HG02642 (cell line): ENCODE data around the gene TRMT61B.

Source experiments
- ATAC-seq: cut with Tn5 transposase; IDR thresholded peaks from one replicate; pipeline ENCODE4 v1.9.1; 2021; ENCODE audit warnings: mild to moderate bottlenecking; ENCODE audit not compliant: unreplicated experiment, poor library complexity

TRMT61B gene

DNA sequence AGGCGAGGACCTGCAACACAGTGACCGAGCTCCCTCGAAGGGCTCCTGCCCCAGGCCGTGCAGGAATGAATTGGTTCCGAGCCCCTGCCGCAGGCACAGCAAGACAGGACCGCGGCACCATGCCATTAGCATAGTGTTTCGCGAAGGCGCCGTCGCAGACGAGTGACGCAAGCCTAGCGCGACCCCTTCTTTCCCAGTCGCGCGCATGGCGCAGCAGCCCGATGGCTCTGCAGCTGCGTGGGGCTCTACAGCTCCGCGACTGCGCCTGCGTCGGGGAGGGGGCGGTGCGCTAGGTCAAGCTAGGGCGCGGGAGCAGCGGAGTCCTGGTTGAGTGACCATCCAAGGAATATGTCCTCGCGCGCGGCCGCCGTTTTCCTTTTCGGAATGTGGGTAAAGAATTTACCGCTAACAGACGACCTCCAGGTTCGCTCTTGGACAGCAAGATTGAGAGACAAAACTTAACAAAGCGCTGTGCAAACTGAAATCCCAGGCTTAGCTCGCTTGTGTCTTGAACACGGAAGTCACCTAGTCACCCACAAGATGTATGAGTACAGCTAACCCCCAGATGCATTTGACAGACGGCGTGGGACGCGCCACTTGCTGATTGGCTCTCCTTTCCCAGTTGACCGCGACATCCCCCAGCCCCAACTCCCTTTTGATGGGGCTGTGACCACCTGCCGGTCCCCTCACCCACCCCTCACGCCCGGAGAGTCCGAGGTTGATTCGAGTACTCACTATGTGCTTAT is at the start of gene TRMT61B:
TSS of gene TRMT61B (minus strand) at position 164 of the 746 bp plus-strand sequence. CDS start at position 132, 32 bp downstream.
- peak; percentile 96 for ATAC-seq

DNA sequence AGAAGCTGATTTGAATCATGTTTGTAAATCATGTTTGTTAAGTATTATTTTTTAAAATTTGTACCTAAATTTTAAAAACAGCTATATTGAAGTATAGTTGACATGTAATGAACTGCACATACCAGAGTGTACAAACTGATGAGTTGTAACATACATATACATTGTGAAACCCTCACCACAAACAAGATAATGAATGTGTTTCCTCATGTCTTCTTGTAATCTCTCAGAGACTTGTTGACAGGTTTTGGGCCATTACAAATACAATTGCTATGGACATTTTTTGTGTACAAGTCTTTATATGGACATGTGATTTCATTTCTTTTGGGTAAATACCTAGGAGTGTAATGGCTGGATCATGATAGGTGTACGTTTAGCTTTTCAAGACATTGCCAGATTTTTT is 45.8 kb upstream of the TRMT61B start:
- ATAC-seq = no peak

DNA sequence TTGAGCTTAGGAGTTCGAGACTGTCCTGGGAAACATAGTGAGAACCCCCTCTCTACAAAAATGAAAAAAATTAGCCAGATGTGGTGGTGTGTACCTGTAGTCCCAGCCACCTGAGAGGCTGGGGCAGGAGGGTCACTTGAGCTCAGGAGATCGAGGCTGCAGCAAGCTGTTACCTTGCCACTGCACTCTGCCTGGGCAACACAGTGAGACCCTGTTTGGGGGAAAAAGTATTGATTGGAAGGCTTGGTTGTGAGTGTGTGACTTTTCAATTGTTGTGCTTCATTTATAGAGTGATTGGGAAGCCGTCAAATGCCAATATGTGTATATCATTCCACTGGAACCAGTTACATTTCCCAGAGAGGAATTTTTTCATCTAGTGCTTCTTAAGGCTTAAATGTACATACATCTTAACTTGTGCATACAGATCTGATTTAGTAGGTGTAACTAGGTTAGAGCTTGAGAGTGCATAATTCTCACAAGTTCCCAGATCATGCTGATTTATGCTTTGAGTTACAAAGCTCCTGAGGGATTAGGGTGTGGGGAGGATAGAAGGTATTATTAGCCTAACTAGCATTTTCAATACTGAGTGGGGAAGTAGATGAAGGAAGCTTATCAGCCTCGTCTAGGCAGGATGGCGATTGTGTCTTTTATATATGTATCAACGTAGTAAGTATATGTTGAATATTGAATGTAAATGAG is 39.7 kb upstream of the TRMT61B start:
- no peak for ATAC-seq

DNA sequence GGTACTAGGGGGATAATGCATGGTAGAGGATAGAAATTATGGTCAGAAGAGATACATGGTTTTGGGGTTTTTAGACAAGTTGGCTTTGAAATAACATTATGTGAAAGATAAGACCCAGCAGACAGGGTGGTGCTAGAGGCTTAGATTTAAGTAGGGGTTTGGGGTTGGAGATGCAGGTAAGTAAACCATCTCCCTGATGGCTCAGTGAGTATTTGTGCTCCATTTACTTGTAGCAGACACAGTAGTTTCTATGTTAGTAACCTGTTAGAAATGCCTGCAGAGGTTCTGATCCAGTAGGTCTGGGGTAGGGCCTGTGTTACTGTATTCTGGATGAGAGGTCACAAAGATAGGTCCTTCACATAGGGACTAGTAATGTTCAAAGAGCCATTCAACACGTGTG is 38.1 kb upstream of the TRMT61B start:
- no peak for ATAC-seq

DNA sequence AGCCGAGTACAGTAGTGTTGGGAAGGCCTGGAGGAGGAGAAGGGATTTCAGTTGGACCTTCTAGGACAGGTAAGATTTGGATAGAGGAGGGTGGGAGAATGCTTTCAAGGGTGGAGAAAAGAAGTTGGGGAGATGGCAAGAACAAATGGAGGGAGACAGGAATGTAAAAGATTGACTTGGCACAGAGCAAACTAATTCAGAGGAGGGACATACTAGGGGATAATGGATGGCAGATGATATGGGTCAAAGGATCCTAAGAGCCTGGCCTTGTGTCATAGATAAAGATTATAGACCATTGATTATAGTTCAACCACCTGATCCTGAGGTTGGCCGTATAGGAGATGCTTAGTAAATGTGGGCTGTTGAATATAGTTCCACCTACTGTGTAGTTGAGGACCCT is 36.7 kb upstream of the TRMT61B start:
- no peak for ATAC-seq

DNA sequence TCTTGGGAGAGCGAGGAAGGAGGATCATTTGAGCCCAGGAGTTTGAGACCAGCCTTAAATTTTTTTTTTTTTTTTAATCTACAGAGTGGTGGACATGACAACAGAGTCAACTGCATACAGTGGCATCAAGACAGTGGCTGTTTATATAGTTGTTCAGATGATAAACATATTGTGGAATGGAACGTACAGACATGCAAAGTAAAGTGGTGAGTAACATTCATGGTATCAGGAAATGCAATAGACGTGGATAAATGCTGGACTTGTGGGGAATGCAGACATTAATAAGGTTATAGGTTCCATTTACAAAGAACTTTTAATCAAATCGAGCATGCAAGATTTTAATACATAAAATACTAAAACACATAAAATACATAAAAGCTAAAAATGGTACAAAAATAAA is 36.3 kb upstream of the TRMT61B start:
- no peak for ATAC-seq

DNA sequence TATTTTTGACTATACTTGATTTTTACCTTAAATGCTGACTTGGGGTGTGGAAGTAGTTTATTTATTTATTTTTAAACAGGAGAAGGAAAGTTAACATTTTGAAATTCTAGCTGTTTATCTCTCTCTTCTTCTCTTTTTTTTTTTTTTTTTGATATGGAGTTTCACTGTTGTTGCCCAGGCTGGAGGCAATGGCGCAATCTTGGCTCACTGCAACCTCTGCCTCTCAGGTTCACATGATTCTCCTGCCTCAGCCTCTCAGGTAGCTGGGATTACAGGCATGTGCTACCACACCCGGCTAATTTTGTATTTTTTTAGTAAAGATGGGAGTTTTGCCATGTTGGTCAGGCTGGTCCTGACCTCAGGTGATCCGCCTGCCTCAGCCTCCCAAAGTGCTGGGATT is 35.4 kb upstream of the TRMT61B start:
- no peak for ATAC-seq

DNA sequence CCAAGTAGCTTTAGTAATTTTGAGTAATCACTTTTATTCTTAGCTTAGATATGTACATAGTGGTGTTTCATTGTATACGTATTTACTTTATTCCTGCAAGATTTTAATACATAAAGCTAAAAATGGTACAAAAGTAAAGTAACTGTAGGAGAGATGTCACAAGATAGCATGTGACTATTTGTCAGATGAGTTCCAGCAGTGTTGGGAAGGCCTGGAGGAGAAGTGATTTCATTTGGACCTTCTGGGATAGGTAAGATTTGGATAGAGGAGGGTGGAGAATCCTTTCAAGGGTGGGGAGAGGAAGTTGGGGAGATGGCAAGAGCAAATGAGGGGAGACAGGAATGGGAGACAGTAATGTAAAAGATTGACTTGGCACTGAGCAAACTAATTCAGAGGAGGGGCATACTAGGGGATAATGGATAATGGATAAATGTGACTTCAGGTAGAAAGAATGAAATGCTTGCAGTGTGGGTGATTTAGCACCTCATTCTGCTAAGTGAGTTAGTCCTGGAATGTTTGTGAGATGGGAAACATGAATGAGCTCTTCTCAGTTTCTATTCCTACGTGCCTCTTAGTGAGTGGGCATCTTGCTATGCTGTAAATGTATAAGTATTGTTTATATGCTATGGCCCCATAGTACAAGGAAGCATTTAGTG is 34.8 kb upstream of the TRMT61B start:
- no peak for ATAC-seq

DNA sequence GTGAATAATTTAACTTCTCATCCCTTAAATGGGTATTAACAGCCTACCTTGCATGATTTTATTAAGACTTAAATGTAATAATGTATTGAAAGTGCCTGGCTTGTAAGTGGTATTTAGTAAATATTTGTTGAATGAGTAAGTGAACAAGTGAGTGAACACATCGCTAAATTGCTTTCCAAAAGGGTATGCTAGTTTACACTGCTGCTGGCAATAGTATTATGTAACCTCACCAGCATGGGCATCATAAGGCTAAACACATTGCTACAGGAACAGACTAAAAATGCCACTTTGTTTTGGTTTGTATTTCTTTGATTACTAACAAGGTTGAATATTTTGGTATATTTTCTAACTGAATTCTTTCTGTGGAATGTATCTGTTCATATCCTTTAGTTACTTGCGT is 34.2 kb upstream of the TRMT61B start:
- no peak for ATAC-seq

DNA sequence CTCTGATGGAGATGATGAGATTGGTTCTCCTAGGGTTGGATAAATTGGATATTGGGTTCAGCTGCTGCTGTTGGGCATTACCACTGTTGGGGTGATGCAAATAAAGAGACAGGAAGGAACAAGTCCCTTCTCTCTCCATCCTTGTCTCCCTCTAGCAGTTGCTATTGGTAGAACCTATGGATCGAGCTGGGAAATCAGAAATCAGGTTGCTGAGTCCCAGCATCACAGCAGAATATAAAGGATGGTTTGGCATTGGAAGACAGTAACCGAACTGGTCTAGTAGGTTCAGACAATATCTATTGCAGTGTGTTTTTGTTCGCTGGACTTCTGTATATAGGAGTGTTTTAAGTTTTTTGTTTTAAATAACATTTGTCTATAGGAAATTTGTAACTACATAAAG is 32.5 kb upstream of the TRMT61B start:
- no peak for ATAC-seq

DNA sequence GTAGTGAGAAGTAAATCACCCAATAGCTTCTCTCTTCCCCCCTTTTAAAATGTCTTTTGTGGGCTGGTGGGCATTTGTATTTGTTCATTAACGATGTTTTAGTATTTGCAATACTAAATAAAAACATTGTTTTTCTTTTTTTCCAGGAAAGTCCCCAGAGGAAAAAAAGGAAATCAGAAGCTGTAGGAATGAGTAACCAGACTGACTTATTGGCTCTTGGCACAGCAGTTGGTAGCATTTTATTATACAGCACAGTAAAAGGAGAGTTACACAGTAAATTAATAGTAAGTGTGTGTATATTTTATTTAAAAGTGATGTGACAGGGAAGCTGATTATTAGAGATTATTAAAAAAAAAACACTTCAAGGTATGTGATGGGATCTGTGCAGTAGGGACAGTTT is 31.7 kb upstream of the TRMT61B start:
- ATAC-seq = no peak

DNA sequence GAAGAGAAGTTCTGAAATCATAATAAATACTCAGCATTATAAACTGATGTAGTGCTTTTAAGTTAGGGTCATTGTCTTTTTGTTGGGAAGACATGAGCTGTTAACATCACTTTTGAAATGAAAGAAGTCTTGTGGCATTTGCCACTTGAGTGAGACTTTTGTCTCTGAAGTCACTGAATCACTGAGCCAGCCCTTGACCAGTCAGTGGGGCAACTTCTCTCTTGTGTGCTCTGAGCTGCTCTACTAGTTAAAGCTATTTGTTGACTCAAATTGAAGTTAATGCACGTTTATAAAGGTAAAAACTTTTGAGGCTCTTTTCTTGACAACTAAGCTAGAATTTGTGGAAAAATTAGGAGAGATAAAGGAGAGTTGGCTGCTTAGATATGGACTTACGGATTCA is 31.1 kb upstream of the TRMT61B start:
- no peak for ATAC-seq

DNA sequence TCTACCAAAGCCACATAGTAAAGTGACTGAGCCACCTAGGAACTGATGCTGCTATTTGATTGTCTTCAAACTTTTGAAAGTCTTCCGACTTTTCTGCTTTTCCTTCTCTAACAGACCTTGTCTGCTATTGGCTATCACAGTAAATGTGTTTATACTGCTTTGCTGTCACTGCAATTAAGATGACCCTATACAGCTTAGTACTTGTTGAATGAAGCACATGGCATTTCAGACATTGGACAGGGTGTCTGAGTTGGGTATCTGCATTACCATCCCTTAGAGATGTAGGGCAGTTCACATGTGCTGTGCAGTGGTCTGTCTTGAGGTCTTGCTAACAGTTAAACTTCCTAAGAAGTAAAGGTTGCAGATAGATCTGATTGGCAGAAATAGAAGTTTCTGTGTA is 27.9 kb upstream of the TRMT61B start:
- ATAC-seq = no peak

DNA sequence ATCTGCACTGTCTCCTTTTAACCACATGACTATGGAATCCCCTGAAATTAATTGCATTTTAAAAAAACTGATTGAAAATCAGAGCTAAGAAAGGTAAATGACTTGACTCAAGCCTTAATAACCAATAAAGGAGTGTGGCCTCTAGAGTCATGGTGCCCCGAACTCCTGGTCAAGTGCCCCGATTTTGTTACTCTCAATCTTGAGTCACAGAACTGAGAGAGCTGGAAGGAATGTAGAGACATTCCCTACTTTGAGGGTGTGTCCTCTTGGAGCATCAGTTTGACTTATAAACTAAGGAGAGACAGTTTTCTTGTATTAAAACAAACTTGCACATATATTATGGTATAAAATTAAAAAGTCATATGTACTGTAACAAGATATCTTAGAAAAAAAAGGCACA is 26.8 kb upstream of the TRMT61B start:
- ATAC-seq = no peak

DNA sequence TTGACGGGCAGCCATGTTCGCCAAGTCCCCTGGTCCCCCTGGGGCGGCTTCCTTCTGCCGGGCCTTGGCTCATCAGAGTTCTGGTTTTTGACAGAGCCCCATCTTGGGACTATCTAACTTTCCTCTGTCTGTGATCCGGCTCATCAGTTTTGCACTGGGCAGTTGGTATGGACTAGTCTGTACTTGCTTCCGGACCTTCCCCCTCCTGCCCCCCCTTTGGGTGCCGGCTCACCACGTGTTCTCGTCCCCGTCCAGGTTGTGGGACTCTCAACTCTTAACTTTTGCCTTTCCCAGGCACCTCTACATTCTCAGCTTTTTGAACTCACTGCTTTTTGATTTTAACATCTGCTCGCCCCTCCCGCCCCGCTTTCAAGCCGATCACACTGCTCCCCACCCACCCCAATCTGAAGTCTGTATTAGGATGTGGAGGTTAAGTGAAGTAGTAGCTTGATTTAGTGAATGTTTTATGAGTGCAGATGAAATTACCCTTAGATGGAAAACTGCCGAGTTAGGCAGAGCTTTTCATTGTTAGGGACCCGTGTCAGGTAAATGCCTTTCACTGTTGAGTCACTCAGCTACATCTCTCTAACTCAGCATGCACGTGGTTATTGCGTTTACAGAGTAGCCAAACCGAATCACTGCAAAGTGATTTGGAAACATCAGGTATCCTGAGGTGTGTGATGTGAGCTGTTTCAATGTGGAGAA is 25.2 kb upstream of the TRMT61B start:
- ATAC-seq = peak; percentile 30

DNA sequence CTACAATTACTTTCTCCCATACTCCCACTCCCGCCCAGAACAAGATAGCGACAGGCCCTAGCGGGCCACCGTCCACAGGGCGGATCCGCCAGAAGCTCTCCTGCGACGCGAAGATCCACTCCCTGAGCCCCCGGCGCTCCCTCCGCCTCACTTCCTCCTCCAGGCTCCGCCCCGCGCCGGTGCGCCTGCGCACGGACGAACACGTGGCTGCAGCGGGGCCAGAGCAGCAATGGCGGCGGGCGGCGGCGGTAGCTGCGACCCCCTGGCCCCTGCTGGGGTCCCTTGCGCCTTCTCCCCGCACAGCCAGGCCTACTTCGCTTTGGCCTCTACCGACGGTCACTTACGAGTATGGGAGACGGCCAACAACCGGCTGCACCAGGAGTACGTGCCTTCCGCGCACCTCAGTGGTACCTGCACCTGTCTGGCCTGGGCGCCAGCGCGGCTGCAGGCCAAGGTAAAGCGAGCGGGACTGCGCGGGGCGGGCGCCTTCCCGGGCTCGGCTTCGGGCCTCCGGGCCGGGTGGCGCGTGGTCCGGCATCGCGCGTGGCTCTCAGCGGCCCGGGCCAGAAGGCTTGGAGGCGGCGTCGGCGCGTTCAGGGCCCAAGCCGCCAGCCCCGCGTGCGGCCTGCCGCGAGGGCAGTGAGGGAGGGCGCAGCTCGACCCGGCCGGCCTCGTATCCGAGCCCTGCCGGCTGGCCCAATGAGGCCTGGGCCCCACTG is 24.5 kb upstream of the TRMT61B start, which contains the start of gene WDR43:
TSS of gene WDR43 (plus strand) at position 198 of the 719 bp plus-strand sequence. CDS start at position 230, 32 bp downstream.
- ATAC-seq = peak; percentile 91

DNA sequence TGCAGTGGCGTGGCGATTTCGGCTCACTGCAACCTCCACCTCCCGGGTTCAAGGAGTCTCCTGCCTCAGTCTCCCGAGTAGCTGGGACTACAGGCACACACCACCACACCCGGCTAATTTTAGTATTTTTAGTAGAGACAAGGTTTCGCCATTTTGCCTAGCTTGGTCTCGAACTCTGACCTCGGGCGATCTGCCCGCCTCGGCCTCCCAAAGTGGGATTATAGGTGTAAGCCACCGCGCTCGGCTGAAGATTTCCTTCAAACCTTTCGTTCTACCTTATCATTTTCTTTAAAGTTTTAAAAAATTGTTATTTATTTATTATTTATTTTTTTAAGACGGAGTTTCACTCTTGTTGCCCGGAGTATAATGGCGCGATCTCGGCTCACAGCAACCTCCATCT is 23.4 kb upstream of the TRMT61B start:
- no peak for ATAC-seq

DNA sequence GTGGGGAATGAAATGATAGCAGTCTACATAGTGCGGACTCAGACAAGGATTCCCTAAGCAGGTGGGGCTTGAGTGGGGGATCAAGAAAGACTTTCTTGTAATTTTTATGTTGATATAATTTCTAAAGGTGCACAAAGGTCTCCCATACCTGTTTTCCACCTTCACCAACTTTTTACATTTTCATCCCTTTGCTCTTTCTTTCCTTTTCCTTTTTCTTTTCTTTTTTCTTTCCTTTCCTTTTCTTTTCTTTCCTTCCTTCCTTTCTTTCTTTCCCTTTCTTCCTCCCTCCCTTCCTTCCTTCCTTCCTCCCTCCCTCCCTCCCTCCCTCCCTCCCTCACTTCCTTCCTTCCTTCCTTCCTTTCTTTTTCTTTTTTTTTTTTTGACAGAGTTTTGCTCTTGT is 10.1 kb upstream of the TRMT61B start:
- no peak for ATAC-seq

DNA sequence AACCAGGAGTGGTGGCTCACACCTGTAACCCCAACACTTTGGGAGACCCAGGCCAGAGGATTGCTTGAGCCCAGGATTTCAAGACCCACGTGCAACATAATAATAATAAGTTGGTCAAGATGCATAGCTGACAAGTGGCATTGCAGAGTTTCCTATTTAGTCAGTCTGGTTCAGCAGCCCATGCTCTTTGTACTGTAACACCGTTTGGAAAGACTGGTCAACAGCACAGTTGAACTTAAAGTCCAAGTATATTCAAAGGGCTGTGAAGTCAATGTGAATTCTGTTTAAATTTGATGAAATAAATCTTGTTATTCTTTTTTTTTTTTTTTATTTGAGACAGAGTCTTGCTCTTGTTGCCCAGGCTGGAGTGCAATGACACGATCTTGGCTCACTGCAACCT is 1.5 kb upstream of the TRMT61B start:
- ATAC-seq = no peak

DNA sequence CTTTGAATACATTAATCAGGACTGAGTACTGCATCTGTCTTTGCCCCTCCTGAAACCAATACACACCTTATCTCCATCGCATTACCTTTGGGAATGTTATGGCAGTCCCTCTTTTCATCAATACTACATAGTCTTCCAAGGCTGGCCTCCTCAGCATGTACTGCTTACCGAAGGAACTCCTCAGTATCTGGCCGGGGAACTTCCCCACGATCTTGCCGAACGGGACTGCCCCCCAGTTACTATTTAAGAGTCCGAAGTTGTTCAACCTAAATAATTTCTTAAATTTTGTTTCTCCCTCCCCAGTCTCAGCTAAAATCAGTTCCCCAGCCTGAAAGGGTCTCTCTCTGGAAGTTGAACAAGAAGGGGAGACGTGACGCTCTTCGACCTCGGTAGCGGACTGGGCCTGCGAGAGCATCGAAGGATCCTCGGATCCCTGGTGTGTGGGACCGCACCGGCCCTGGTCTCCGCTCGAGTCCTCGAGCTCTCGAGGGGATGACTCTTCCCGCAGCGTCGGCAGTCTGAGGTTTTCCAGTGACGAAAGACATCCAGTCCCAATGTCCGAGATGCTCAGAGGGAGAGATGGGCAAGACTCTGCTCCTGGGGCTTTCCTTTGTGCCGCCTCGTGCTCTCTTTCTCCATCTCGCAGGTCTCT is 489 bp downstream of the TRMT61B start:
- ATAC-seq = peak; percentile 23
